NCI-H748 (cell line): Measurements from ENCODE around the gene MYCBP2.

Experiments
- DNase-seq: peaks from one replicate; lab custom pipeline; 2025; ENCODE audit not compliant: unreplicated experiment; lab: John Stamatoyannopoulos, UW

Gene MYCBP2

DNA sequence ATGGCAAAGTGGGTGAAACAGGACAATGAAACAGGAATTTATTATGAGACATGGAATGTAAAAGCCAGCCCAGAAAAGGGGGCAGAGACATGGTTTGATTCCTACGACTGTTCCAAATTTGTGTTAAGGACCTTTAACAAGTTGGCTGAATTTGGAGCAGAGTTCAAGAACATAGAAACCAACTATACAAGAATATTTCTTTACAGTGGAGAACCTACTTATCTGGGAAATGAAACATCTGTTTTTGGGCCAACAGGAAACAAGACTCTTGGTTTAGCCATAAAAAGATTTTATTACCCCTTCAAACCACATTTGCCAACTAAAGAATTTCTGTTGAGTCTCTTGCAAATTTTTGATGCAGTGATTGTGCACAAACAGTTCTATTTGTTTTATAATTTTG, 326.4 kb downstream of the MYCBP2 start:
- DNase-seq, result no peak
